GM23248 (cell line): ENCODE measurements around the gene ZNF331. TPM values are rescaled to one million over a fixed set of nuclear protein-coding genes. Genes with fewer than 3 reads are reported as not detected.
"Not testable (repeated sequence)": the region's sequence is repeated elsewhere in the genome, so short reads cannot be mapped to it uniquely, and the experiment has no call there.

Source experiments
- DNase-seq: peaks from one replicate; pipeline ENCODE4 v3.0.0-alpha.2; 2015
- H2AFZ ChIP-seq: fragments of 200-600 bp; sonication (generic); 2 replicates; pipeline ENCODE4 v1.6.1; 2016; ENCODE audit warnings: antibody characterized with exemption
- H3F3A ChIP-seq: fragments of 200-600 bp; sonication (generic); 2 replicates; pipeline ENCODE4 v1.6.1; 2016; ENCODE audit warnings: mild to moderate bottlenecking, antibody characterized with exemption, mixed run types; ENCODE audit not compliant: insufficient read depth
- H3K27ac ChIP-seq: fragments of 200-600 bp; sonication (generic); 2 replicates; pipeline ENCODE4 v1.5.1; 2016; ENCODE audit warnings: mild to moderate bottlenecking
- H3K27me3 ChIP-seq: fragments of 200-600 bp; sonication (generic); replicated peaks from 2 replicates; pipeline ENCODE4 v1.6.1; 2016; ENCODE audit warnings: mild to moderate bottlenecking; ENCODE audit not compliant: insufficient read depth
- H3K36me3 ChIP-seq: fragments of 200-600 bp; sonication (generic); 2 replicates; pipeline ENCODE4 v1.6.1; 2016; ENCODE audit warnings: low read depth, mild to moderate bottlenecking
- H3K4me1 ChIP-seq: fragments of 200-600 bp; sonication (generic); 2 replicates; pipeline ENCODE4 v1.6.1; 2016; ENCODE audit warnings: mild to moderate bottlenecking; ENCODE audit not compliant: insufficient read depth
- H3K4me2 ChIP-seq: fragments of 200-600 bp; sonication (generic); one replicate; pipeline ENCODE4 v1.6.1; 2016; ENCODE audit warnings: mild to moderate bottlenecking; ENCODE audit not compliant: unreplicated experiment
- H3K4me3 ChIP-seq: fragments of 200-600 bp; sonication (generic); 2 replicates; pipeline ENCODE4 v1.5.1; 2016; ENCODE audit warnings: mild to moderate bottlenecking
- H3K79me2 ChIP-seq: fragments of 200-600 bp; sonication (generic); 2 replicates; pipeline ENCODE4 v1.6.1; 2016; ENCODE audit warnings: mild to moderate bottlenecking; ENCODE audit not compliant: insufficient read depth
- H3K9ac ChIP-seq: fragments of 200-600 bp; sonication (generic); 2 replicates; pipeline ENCODE4 v1.6.1; 2016; ENCODE audit warnings: mild to moderate bottlenecking
- H3K9me2 ChIP-seq: fragments of 200-600 bp; sonication (generic); 2 replicates; pipeline ENCODE4 v1.6.1; 2016; ENCODE audit warnings: mixed run types, mild to moderate bottlenecking, moderate library complexity; ENCODE audit not compliant: insufficient read depth
- H3K9me3 ChIP-seq: fragments of 200-600 bp; sonication (generic); one replicate; pipeline ENCODE4 v1.6.1; 2017; ENCODE audit warnings: low read depth
- H4K20me1 ChIP-seq: fragments of 200-600 bp; sonication (generic); 2 replicates; pipeline ENCODE4 v1.6.0; 2016; ENCODE audit not compliant: insufficient read depth
- EZH2 ChIP-seq: fragments of 200-600 bp; sonication (generic); IDR thresholded peaks from 2 replicates; pipeline ENCODE4 v1.6.1; 2018; ENCODE audit warnings: antibody characterized with exemption, mild to moderate bottlenecking; ENCODE audit not compliant: insufficient read depth, poor library complexity, severe bottlenecking
- EZH2phosphoT487 ChIP-seq: fragments of 200-600 bp; sonication (generic); IDR thresholded peaks from 2 replicates; pipeline ENCODE4 v1.6.1; 2018; ENCODE audit warnings: antibody characterized with exemption, moderate library complexity, mild to moderate bottlenecking, low read depth; ENCODE audit not compliant: insufficient read depth
- WGBS, 2 experiments: methylation state at CpG; one replicate each; pipeline ENCODE4 v1.1.6; 2015 to 2017; ENCODE audit warnings: low lambda C conversion rate in 2 of 2, low coverage in 1 of 2; ENCODE audit errors: missing lambda C conversion rate in 2 of 2; 5-methylcytosine and 5-hydroxymethylcytosine counted together
- in situ Hi-C: fragments of 300-500 bp; cut with MboI; formaldehyde crosslinking; loops from 2 replicates; pipeline ENCODE4 v1.15.0; 2020
- polyA plus RNA-seq: library from polyadenylated mRNA; unstranded; fragments of >200 nt; fragmentation: Nextera tagmentation; extraction: Ambion mirVana; gene quantifications from 2 replicates; pipeline ENCODE4 v1.2.1, GENCODE V29; 2016
- total RNA-seq: library from RNA; depleted of rRNA; stranded (reverse); fragments of >200 nt; shearing (Covaris generic); gene quantifications from 2 replicates; pipeline ENCODE4 v1.2.3, GENCODE V29; 2014

ZNF331 gene
- total and polyA plus RNA-seq, 2 experiments from 2014 or later, result 13.9 to 17.0 TPM

DNA sequence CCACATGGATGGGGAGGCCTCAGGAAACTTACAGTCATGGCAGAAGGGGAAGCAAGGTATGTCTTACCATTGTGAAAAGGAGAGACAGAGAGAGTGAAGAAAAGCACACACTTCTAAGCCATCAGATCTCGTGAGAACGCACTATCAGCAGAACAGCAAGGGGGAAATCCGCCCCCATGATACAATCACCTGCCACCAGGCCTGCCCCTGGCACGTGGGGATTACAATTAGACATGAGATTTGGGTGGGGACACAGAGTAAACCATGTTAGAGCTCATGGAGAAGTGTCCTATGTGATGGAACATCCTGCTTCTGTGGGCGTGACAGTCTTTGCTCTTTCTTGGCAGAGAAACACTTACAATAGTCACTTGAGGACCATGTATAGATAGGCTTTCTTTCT lies 28.1 kb upstream of the ZNF331 start:
- Histone ChIP-seq H3K36me3 (no peaks in the 10 kb centered on the region), H3K9ac (no peak overlapping the region), H3K27me3 (no peaks in the 10 kb centered on the region; the same call in 1 of the 2 replicates), H3K4me2 (no peak overlapping the region), H2AFZ (no peak overlapping the region), H3K27ac (no peak overlapping the region), H4K20me1 (no peaks in the 10 kb centered on the region), H3K4me3 (no peak overlapping the region), H3K4me1 (no peaks in the 10 kb centered on the region), H3K9me3 (no peaks in the 10 kb centered on the region), H3K9me2 (no peaks in the 10 kb centered on the region), H3F3A (no peaks in the 10 kb centered on the region), H3K79me2 (no peaks in the 10 kb centered on the region)
- TF ChIP-seq EZH2phosphoT487, result no peak
- TF ChIP-seq EZH2, result no peak
- 26 to 30% methylated on average over 5 of the region's 5 CpGs for WGBS, 2 experiments
- no peak for DNase-seq
- in situ Hi-C loops, result no loop called here

DNA sequence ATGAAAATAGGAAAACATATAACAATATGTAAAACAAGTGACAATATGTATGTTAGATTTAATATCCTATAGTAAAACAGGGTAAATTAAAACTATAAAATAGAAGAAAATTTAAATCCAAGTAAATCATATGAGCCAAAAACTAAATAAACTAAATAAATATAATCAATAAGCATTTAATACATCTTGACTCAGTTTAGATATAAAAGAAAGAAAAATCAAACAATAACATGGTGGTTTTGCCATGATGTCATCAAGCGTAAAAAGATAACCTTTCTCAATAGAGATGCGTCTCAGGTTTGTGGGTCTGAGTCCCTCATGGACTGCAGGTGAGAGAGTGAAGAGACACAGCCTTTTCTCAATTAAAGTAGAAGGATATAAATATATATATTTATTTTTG lies 26.6 kb upstream of the ZNF331 start:
- no peak for TF ChIP-seq EZH2
- no peak for TF ChIP-seq EZH2phosphoT487
- 82 to 90% methylated on average over 2 of the region's 2 CpGs for WGBS, 2 experiments
- Histone ChIP-seq H3K4me1 (no peaks in the 10 kb centered on the region), H3K9me3 (no peaks in the 10 kb centered on the region), H3K27me3 (no peaks in the 10 kb centered on the region; the same call in 1 of the 2 replicates), H3K4me2 (no peak overlapping the region), H3K79me2 (no peaks in the 10 kb centered on the region), H3K9me2 (no peaks in the 10 kb centered on the region), H2AFZ (no peak overlapping the region), H3K4me3 (no peak overlapping the region), H3K9ac (no peak overlapping the region), H4K20me1 (no peaks in the 10 kb centered on the region), H3K27ac (no peak overlapping the region), H3K36me3 (no peaks in the 10 kb centered on the region), H3F3A (no peaks in the 10 kb centered on the region)
- DNase-seq, result no peak
- in situ Hi-C loops, result no loop called here

- Histone ChIP-seq H3K27me3 (no peaks in the 10 kb centered on the region; the same call in 1 of the 2 replicates), H4K20me1 (no peaks in the 10 kb centered on the region), H3K36me3 (no peaks in the 10 kb centered on the region), H3K4me3 (no peak overlapping the region), H3F3A (no peaks in the 10 kb centered on the region), H3K9ac (no peak overlapping the region), H3K4me2 (no peak overlapping the region), H3K27ac (no peak overlapping the region), H3K9me2 (no peaks in the 10 kb centered on the region), H3K4me1 (no peaks in the 10 kb centered on the region), H3K79me2 (no peaks in the 10 kb centered on the region), H3K9me3 (no peaks in the 10 kb centered on the region), H2AFZ (no peak overlapping the region)
- TF ChIP-seq EZH2 (no peak), EZH2phosphoT487 (no peak)
- 19 to 26% methylated on average over 10 to 11 of the region's 11 CpGs for WGBS, 2 experiments
- DNase-seq, result peak; percentile 83
- in situ Hi-C loops, result no loop called here
Measured at GRCh38 chr19:53511933-53512374, 26.0 kb upstream of the ZNF331 start.

DNA sequence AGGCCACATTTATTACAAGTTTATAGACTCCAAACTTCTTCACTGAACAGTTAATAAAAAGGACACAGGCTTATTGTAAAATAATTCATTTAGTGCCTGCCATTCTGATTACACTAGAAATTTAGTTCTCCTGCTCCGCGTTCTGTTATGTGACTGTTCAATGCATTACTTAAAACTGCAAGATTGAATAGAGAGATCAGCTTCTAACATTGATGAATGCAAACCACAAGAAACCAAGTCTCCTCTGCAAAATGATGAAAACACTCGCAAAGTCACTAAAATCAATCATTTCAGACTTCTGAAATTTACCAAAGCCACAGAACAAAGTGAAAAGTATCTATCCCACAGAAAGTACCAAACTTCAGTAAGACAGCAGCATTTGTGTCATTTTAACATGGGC lies 22.9 kb upstream of the ZNF331 start:
- H3K27me3 ChIP-seq, H3K9me2 ChIP-seq, H3K79me2 ChIP-seq, H3K36me3 ChIP-seq, H3K27ac ChIP-seq, H3K4me1 ChIP-seq, H3F3A ChIP-seq, H3K4me3 ChIP-seq, H2AFZ ChIP-seq, H3K9ac ChIP-seq, in situ Hi-C loops, DNase-seq, H3K9me3 ChIP-seq, H3K4me2 ChIP-seq, H4K20me1 ChIP-seq: not testable (repeated sequence)
- 46 to 62% methylated on average over 3 of the region's 3 CpGs for WGBS, 2 experiments

DNA sequence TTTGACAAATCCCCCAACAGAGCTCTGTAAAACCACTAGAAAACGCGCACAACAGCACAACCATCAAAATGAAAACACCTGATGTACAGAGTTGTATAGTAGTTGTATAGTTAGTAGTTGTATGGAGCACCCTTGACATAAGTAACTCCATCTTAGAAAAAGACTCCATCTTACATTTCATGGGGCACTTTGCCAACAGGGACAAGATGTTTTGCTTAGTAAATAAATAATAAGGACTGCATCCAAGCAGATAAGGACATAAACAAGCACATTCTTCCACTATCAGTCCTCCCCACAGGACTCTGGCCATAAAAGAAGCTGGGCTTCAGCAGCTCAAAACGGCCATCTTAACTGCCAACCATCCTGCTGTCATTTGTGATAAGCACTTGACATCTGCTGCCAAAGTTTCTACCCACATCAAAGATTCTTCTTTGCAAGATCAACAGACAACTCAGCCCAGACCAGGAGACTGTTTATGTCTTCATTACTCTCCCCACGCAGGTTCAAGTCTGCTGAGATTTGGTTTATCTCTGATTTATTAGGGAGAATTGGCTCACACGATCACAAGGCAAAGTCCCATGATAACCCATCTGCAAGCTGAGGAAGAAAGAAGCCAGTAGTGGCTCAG lies 20.7 kb upstream of the ZNF331 start:
- Histone ChIP-seq H3K36me3 (no peaks in the 10 kb centered on the region), H3K9me3 (no peaks in the 10 kb centered on the region), H3K4me1 (no peaks in the 10 kb centered on the region), H3F3A (no peaks in the 10 kb centered on the region), H3K4me2 (no peak overlapping the region), H3K79me2 (0 out of 2 replicates have a peak, but pooled peaks cover 8% of the 10 kb centered on the region), H4K20me1 (no peaks in the 10 kb centered on the region), H2AFZ (no peak overlapping the region), H3K9me2 (no peaks in the 10 kb centered on the region), H3K9ac (no peak overlapping the region), H3K27ac (no peak overlapping the region), H3K4me3 (no peak overlapping the region), H3K27me3 (no peaks in the 10 kb centered on the region)
- WGBS, 2 experiments, result 43 to 47% methylated on average over 5 of the region's 5 CpGs
- no peak for DNase-seq
- in situ Hi-C loops, result no loop called here
- TF ChIP-seq EZH2phosphoT487 (no peak), EZH2 (no peak)
